Renal cortex interstitium (tissue), 11 donors: ENCODE measurements around the gene CALCOCO1. TPM values are rescaled to one million over a fixed set of nuclear protein-coding genes. Genes with fewer than 3 reads are reported as not detected.
A peak's percentile ranks its signal among the peaks of the same experiment; 100 is the strongest.
"Not testable (repeated sequence)": the region's sequence is repeated elsewhere in the genome, so short reads cannot be mapped to it uniquely, and the experiment has no call there.

Experiments
- DNase-seq, 11 donors: peaks; one replicate each; pipeline ENCODE4 v3.0.0-alpha.2; 2013; ENCODE audit warnings: low read depth in 9 of 11, low spot score in 4 of 11; ENCODE audit errors: extremely low read depth in 1 of 11
- polyA plus RNA-seq, 3 donors: library from polyadenylated mRNA; unstranded; fragments of 120-200 nt; gene quantifications; one replicate each; pipeline ENCODE4 v1.2.1, GENCODE V29; 2013; ENCODE audit not compliant: insufficient read length in 3 of 3

CALCOCO1 gene
- polyA plus RNA-seq, 3 donors, result 118 to 141 (median 120) TPM

GRCh38 chr12:53684654-53685220 lies 42.5 kb downstream of the CALCOCO1 start:
- DNase-seq, result no peak

GRCh38 chr12:53683983-53684382 lies 43.3 kb downstream of the CALCOCO1 start:
- no peak for DNase-seq

- DNase-seq, result no peak
Measured at GRCh38 chr12:53683494-53683893, 43.8 kb downstream of the CALCOCO1 start.

- not testable (repeated sequence) for DNase-seq
Measured at GRCh38 chr12:53680061-53680460, 47.2 kb downstream of the CALCOCO1 start.

GRCh38 chr12:53677800-53678148 lies 49.5 kb downstream of the CALCOCO1 start:
- DNase-seq, result no peak

- peak in 4 of 11 donors; percentile 61 to 76 (median 70) for DNase-seq
Measured at GRCh38 chr12:53677016-53677799, 50.0 kb downstream of the CALCOCO1 start.

GRCh38 chr12:53676656-53677015 lies 50.6 kb downstream of the CALCOCO1 start:
- peak in 2 of 11 donors; percentile 64 to 71 for DNase-seq

GRCh38 chr12:53675701-53676607 lies 51.3 kb downstream of the CALCOCO1 start, which contains the start of gene ATP5MC2:
Gene ATP5MC2 (minus strand): TSS chr12:53676083. CDS start chr12:53672614, 3,469 bp downstream.
- peak; percentile 95 to 99 (median 98) for DNase-seq

- no peak for DNase-seq
Measured at GRCh38 chr12:53674977-53675700, 52.1 kb downstream of the CALCOCO1 start.

- no peak for DNase-seq
Measured at GRCh38 chr12:53670971-53671370, 56.3 kb downstream of the CALCOCO1 start.

- DNase-seq, result no peak
Measured at GRCh38 chr12:53670308-53670707, 56.9 kb downstream of the CALCOCO1 start.

GRCh38 chr12:53667080-53667479 lies 60.2 kb downstream of the CALCOCO1 start:
- no peak for DNase-seq

- DNase-seq, result no peak
Measured at GRCh38 chr12:53664936-53665335, 62.3 kb downstream of the CALCOCO1 start.

GRCh38 chr12:53664191-53664590 lies 63.1 kb downstream of the CALCOCO1 start:
- DNase-seq, result no peak

GRCh38 chr12:53660041-53660440 lies 67.2 kb downstream of the CALCOCO1 start:
- DNase-seq, result no peak

- DNase-seq, result no peak
Measured at GRCh38 chr12:53659571-53659981, 67.7 kb downstream of the CALCOCO1 start.

- DNase-seq, result no peak
Measured at GRCh38 chr12:53659011-53659551, 68.2 kb downstream of the CALCOCO1 start.
